ENCODE measurements around the gene TMPRSS9. TPM values are rescaled to one million over a fixed set of nuclear protein-coding genes. Genes with fewer than 3 reads are reported as not detected.
"Not testable (repeated sequence)": the region's sequence is repeated elsewhere in the genome, so short reads cannot be mapped to it uniquely, and the experiment has no call there.

TMPRSS9 gene
- total RNA-seq, 1 experiment from 2014 or later, result 0.23 TPM

- intact Hi-C loops (cut with micrococcal nuclease; ENCODE audit: unreplicated experiment), result no loop called here
- Histone ChIP-seq H3K9me3 (ENCODE audit: control insufficient read depth, insufficient read depth, low read depth, low read length) (no peaks in the 10 kb centered on the region), H3K4me3 (ENCODE audit: low read depth in 2 of 2, low read length in 2 of 2) (peak overlapping the region; percentile 60 to 67), H3K27ac (ENCODE audit: low read length) (peak overlapping the region; percentile 87), H3K36me3 (ENCODE audit: control insufficient read depth, insufficient read depth, low read length) (no peaks in the 10 kb centered on the region; the same call in 1 of the 2 replicates), H3K27me3 (ENCODE audit: control insufficient read depth, insufficient read depth, low read length) (no peaks in the 10 kb centered on the region), H3K4me1 (ENCODE audit: control insufficient read depth, insufficient read depth, low read length) (peaks cover 4% of the 10 kb centered on the region)
- ChIA-PET CTCF (no interaction called here), POLR2A (no interaction called here)
- in situ Hi-C loops (cut with HindIII; ENCODE audit: low pct_unique_long_range_greater_than_20kb, low sequenced_read_pairs), result no loop called here
- ATAC-seq, result peak; percentile 87
- no peak for DNase-seq (ENCODE audit: low read depth, low spot score)
- no TSS peak for BruUV-seq (replicated peaks)
- peak; percentile 51; the same call in 1 of the 2 replicates for TF ChIP-seq SIN3A (IDR thresholded peaks at IDR 0.05; ENCODE audit: borderline replicate concordance, insufficient read depth, low read depth, low read length)
- no peak for TF ChIP-seq TCF7L2 (IDR thresholded peaks at IDR 0.05; ENCODE audit: low read depth, low read length)
- TF ChIP-seq REST (IDR thresholded peaks at IDR 0.05; ENCODE audit: insufficient read depth in 1 of 2, low read depth in 2 of 2, low read length in 1 of 2), result no peak
- no peak for TF ChIP-seq CTCF (IDR thresholded peaks at IDR 0.05)
- TF ChIP-seq POLR2AphosphoS5 (IDR thresholded peaks at IDR 0.05; ENCODE audit: low read depth, low read length), result no peak; the same call in 1 of the 2 replicates
Measured at GRCh38 chr19:2461751-2462634, 101.9 kb downstream of the TMPRSS9 start.

GRCh38 chr19:2462635-2463421 is 102.8 kb downstream of the TMPRSS9 start:
- TF ChIP-seq SIN3A (IDR thresholded peaks at IDR 0.05; ENCODE audit: borderline replicate concordance, insufficient read depth, low read depth, low read length) (0 out of 2 replicates have a peak, but pooled peaks have one; percentile 73), CTCF (IDR thresholded peaks at IDR 0.05) (no peak), TCF7L2 (IDR thresholded peaks at IDR 0.05; ENCODE audit: low read depth, low read length) (no peak), REST (IDR thresholded peaks at IDR 0.05; ENCODE audit: insufficient read depth in 1 of 2, low read depth in 2 of 2, low read length in 1 of 2) (peak in 1 of 2 experiments; percentile 30; a peak in 1 of 4 replicates), POLR2AphosphoS5 (IDR thresholded peaks at IDR 0.05; ENCODE audit: low read depth, low read length) (peak; percentile 86)
- in situ Hi-C loops (cut with HindIII; ENCODE audit: low pct_unique_long_range_greater_than_20kb, low sequenced_read_pairs), result no loop called here
- Histone ChIP-seq H3K27ac (ENCODE audit: low read length) (peak overlapping the region; percentile 87), H3K4me1 (ENCODE audit: control insufficient read depth, insufficient read depth, low read length) (peaks cover 4% of the 10 kb centered on the region), H3K4me3 (ENCODE audit: low read depth in 2 of 2, low read length in 2 of 2) (peak overlapping the region; percentile 60 to 67), H3K9me3 (ENCODE audit: control insufficient read depth, insufficient read depth, low read depth, low read length) (no peaks in the 10 kb centered on the region), H3K27me3 (ENCODE audit: control insufficient read depth, insufficient read depth, low read length) (no peaks in the 10 kb centered on the region), H3K36me3 (ENCODE audit: control insufficient read depth, insufficient read depth, low read length) (no peaks in the 10 kb centered on the region; the same call in 1 of the 2 replicates)
- POLR2A ChIA-PET, result no interaction called here
- BruUV-seq (replicated peaks), result TSS peak; percentile 92
- ATAC-seq (peak; percentile 65), DNase-seq (ENCODE audit: low read depth, low spot score) (no peak)
- CTCF ChIA-PET, result no interaction called here
- intact Hi-C loops (cut with micrococcal nuclease; ENCODE audit: unreplicated experiment), result no loop called here

- peak overlapping the region; percentile 87 for H3K27ac ChIP-seq (ENCODE audit: low read length)
- intact Hi-C loops (cut with micrococcal nuclease; ENCODE audit: unreplicated experiment); BruUV-seq (replicated peaks); DNase-seq (ENCODE audit: low read depth, low spot score); POLR2A ChIA-PET; H3K9me3 ChIP-seq (ENCODE audit: control insufficient read depth, insufficient read depth, low read depth, low read length); H3K27me3 ChIP-seq (ENCODE audit: control insufficient read depth, insufficient read depth, low read length); H3K36me3 ChIP-seq (ENCODE audit: control insufficient read depth, insufficient read depth, low read length); ATAC-seq; H3K4me1 ChIP-seq (ENCODE audit: control insufficient read depth, insufficient read depth, low read length); H3K4me3 ChIP-seq (ENCODE audit: low read depth in 2 of 2, low read length in 2 of 2); in situ Hi-C loops (cut with HindIII; ENCODE audit: low pct_unique_long_range_greater_than_20kb, low sequenced_read_pairs); CTCF ChIA-PET: not testable (repeated sequence)
Measured at GRCh38 chr19:2463694-2464093, 103.6 kb downstream of the TMPRSS9 start.
